NOMO-1 treated with DMSO at 0.1 percent for 48 hours (cell line): ENCODE measurements around the gene CDK17.
"Not testable (repeated sequence)": the region's sequence is repeated elsewhere in the genome, so short reads cannot be mapped to it uniquely, and the experiment has no call there.

Experiments used
- DNase-seq: peaks from one replicate; lab custom pipeline; 2025; ENCODE audit not compliant: unreplicated experiment; lab: John Stamatoyannopoulos, UW

The CDK17 gene

DNA sequence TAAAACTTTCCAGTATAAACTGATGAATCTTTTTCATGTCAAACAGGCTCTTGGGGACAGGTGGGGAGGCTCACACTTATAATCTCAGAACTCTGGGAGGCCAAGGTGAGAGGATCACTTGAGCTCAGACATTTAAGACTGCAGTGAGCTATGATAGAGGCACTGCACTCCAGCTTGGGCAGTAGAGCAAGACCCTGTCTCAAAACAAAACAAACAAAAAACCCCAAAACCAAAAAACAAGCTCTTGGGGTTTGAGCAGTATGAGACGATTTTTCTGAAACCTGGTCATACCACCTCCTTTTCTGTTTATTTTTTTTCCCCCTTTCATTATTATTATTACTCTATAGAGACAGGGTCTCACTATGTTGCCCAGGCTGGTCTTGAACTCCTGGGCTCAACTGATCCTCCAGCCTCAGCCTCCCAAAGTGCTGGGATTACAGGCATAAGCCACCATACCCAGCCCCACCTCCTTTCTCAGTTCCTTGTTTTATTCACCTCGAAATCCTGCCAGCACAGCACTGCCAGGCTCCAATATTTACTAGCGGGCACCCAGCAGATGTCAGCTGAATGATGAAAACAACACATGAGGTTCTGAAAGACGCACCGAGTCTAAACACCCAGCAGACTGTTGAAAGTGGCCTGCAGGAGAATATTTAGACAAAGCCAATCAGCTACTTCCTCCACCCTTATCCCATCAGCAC, 19.5 kb upstream of the CDK17 start:
- DNase-seq, result no peak

DNA sequence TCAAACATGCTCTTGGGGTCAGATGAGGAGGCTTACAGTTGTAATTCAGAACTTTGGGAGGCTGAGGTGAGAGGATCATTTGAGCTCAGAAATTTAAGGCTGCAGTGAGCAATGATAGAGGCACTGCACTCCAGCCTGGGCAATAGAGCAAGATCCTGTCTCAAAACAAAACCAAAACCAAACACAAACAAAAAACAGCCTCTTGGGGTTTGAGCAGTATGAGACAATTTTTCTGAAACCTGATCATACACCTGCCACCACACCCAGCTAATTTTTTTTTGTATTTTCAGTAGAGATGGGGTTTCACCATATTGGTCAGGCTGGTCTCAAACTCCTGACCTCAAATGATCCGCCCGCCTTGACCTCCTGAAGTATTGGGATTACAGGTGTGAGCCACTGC, 17.4 kb upstream of the CDK17 start:
- not testable (repeated sequence) for DNase-seq

DNA sequence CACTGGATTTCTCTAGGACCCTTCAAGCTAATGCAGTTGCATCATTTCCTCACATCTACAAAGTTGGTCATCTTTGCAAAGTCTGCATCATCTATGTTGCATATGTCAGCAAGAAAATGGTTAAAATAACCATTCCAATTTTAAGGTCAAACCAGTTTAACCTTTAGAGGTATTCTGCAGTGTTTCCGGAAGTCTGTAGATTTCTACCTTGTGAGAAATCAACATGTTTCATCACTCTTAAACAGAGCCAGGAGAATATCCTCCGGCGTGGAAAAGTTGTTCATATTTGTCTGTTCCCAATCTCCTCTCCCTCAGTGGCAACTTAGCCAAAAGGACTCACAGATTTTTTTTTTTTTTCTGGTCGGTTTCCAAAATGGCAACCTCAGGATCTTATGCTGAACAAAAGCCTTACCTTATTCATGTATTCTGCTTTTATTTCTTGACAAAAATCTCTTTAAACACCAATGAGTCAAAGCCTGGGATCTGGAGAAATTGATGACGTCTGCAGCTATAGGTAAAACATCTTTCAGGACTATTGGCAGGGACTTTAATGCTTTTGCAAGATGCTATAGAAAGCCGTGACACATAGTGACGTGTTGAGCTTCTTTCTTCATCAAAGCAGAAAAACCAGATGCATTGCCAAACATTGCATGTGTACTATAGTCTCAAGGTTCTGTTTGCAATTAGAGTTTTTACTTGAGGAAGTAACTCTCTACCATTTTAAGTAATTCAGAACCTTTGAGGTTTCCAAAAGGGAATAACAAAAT, 16.0 kb upstream of the CDK17 start:
- peak; percentile 69 for DNase-seq

DNA sequence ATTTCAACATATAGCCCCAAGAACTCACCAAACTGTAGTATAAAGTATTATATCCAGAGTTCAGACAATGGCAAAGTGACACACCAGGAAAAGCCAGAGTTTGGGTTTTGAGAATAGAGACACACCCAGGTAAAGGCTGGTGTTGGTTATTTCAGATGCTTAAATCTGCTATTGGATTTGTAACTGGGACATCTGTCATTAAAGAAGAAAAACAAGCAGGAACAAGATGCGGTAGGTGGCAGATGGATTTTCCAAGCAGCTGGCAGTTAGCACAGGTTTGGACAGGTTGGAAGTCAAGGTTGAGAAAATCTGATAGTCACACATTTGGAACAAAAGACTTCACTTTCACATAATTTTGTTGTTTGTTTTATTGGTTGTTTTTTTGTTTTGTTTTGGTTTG, 14.4 kb upstream of the CDK17 start:
- no peak for DNase-seq

DNA sequence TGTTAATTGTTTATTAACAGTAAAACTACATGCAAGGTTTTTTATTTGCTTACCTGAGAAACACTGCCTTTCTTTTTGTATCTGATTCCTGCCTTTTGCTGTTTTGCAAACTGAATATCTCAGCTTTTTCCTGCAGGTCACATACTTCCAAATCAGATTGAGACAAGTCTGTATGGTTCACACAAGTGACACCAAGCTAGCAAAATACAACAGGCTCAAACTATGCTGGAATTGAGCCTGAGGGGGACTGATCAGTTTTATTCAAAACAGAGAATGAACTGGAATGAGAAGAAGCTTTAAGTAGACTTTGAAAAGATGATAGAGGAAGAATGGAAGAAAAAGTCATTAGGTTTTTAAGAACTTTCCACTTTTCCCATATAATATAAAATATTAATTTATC, 12.2 kb upstream of the CDK17 start:
- no peak for DNase-seq

DNA sequence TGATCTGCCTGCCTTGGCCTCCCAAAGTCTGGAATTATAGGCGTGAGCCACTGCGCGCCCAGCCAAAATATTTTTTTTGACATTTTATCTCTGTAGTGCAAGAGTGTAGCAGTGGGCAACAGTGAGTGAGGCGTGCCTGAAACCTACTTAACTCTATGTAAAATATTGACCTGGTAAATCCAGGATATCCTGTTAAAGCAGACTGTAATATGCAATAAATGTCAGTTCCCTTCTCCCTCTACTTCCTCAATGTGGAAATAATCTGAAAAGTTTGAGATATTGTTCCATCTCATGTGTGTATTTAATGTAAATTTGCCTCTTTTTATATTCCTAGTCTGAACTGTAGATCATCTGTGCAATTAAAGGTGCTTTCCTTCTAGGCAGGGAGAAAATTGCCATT, 9.5 kb upstream of the CDK17 start:
- DNase-seq, result peak; percentile 49

DNA sequence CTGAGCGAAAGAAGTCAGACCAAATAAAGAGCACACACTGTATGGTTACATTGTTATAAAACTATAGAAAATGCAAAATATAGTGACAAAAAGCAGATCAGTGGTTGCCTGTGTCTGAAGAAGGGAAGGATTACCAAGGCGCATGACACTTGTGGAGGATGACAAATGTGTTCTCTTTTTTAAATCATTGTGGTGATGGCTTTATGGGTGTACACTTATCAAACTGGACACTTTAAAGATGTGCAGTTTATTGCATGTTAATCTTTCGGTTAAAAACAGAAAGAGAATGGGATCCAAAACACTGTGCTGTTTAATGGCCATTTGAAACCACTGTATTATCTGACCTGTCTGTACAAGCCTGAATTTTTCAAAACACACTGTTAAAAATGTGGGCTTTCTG, 8.8 kb upstream of the CDK17 start:
- DNase-seq, result no peak

DNA sequence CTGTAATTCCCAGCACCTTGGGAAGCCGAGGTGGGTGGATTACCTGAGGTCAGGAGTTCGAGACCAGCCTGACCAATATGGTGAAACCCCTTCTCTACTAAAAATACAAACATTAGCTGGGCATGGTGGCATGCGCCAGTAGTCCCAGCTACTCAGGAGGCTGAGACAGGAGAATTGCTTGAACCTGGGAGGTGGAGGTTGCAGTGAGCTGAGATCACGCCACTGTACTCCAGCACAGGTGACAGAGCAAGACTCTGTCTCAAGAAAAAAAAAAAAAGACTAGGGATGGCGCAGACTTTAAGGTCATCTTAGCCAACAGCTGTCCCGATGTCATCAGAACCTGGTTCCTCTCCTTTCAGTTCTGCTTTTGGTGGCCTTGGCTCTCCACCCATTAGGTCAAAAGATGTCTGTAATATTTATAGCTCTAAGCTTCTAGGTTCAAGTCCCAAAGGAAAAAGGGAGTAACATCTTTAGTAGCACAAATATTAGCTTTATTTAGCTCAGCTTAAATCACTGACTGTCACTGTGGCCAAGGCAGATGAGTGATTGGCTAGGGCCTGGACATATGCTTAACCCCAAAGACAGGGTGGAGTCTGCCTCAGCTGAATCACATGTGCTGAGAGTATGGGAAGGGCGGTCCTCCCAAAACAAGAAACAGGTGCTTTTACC, 7.3 kb upstream of the CDK17 start:
- peak; percentile 92 for DNase-seq

DNA sequence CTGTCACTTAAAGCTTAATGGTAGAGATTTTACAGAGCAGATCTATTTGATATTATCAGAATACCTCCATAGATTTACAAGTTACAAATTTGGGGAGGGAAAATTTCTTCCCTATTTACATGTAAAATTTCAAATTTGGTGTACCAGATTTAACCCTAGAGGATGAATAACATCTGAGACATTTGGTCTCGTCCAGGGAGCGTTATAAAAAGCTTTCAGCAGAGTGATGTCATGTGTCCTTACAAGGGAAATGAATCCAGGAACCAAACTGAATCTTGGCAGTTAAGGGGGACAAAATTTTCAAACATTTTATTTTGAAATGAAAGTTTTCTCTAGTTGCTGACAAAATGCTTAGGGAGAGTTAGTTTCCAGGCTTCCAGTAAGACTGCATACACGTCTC, 4.5 kb upstream of the CDK17 start:
- DNase-seq, result peak; percentile 3

DNA sequence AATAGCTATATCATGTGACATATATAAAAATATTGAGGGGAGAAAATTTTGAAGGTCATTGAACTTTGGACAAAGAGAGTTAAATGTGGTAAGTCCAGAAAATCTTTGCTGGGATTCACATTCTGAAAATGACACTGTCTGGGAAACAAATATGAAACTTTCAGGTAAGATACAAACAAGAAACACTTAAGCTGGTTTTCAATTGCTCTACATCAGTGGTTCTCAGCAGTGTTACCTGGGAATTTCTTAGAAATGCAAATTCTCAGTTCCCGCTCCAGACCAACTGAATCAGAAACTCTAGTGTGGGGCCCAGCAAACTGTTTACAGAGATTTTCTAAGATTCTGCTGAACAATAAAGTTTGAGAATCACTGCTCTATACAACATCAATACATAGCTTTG, 3.6 kb upstream of the CDK17 start:
- no peak for DNase-seq

DNA sequence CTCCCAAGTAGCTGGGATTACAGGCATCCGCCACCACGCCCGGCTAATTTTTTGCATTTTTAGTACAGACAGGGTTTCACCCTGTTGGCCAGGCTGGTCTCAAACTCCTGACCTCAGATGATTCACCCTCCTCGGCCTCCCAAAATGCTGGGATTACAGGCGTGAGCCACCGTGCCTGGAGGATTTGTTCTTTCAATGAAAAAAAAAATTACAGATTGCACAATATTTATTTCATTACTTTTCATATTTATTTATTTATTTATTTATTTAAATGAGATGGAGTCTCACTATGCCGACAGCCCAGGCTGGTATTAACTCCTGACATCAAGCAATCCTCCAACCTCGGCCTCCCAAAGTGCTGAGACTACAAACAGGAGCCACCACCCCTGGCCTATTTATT, 2.3 kb upstream of the CDK17 start:
- DNase-seq, result not testable (repeated sequence)

DNA sequence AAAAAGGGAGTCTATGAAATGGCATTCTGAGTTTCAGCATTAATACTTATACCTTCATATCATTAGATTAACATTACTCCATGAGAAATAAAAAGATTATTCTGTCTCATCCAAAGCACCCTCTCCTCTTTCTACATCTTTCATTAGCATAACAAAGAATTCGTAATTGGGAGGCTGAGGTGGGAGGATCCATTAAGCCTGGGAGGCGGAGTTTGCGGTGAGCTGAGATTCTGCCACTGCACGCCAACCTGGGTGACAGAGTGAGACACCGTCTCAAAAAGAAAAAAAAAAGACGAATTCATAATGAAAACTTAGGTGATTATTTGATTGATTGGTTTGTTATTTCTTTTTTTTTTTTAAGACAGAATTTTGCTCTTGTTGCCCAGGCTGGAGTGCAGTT, 1.8 kb upstream of the CDK17 start:
- DNase-seq, result no peak

DNA sequence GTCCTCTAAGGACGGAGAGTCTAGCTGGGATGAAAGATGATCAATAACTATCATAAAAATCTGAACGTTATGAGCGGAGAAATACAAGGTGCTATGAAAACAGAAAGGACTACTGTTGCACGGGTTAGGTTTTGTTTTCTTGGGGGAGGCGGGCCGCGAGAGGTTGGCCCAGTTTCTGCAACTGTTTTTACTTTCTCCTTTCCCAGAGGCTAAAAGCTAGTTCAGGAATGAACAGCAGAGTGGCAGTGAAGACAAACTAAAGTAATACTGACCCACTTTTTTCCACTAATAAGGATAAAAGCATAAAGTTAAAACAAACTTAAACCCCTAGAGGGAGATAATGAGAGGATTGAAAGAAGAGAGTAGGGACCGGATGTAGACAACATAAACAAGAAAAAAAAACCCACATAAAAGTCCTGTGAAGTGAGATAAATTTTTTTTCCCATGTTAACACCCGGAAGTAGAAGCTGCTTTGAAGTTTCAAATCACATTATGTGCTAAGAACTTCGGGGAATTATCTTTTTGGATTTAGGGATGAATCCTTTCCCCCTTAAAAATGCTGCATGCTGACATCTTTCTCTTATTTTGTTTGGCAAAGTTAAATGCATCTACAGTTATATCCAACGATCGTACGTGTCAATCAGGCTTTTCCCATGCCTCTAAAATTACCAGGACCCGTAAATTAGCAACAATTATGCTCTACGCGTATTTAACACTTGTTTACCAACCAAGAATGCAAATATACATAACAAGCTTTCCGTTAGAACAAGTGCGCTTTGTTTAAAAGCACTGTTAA, 1.0 kb upstream of the CDK17 start:
- DNase-seq, result peak; percentile 67

DNA sequence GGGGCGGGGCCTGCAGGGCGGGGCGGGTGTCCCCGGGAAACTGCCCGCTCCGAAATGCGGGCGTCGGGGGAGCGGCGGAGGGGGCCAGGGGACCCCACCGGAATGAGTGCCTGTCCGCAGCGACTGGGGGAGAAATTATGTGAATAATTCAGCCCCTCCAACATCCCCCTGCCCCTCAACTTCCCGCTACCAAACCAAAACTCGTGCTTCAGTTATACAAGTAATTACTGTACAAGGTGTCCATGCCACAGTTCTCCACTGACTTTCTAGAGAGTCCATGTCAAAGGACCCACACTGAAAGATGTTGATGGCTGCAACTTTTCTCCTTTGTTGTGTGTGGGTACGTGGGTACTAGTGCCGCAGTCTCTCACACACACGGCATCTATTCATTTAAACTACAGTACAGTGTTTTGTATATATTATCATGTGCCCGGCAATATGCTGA, 414 bp upstream of the CDK17 start:
- DNase-seq, result peak; percentile 13

DNA sequence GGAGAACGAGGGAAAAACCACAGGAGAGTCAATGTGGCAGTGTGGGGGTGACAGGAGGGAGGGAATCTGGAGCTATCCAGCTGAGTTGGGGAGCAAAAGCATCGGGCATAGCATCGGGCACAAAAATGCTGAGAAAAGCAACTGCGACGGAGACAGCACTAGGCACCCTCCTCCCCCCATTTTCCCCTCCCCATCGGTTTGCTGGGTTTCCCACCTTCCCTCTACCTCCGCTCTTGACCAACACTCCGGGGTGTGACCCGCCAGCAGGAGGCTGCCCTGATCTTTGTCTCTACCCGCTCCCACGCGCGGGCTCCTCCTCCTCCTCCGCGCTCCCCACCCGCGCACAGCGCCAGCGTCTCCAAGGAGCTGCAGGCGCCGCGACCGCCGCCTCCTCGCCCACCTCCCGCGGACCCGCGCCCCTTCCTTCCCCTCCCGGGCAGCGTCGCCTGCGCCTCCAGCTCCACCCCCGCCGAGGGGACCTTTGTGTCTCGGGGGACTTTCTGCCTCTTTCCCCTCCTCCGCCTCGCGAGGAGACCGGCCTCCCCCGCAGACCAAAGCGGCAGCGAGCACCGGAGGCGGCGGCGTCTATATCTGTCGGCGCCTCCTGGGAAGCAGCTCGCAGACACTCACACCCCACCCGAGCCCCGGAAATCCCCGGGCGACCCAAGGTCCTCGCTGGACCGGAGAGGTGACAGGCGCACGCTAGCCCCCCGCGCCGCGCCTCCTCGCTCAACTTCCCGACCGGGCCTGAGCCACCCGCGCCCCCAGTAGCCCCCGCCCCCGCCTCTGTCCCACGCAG, 920 bp downstream of the CDK17 start:
- DNase-seq, result peak; percentile 51

DNA sequence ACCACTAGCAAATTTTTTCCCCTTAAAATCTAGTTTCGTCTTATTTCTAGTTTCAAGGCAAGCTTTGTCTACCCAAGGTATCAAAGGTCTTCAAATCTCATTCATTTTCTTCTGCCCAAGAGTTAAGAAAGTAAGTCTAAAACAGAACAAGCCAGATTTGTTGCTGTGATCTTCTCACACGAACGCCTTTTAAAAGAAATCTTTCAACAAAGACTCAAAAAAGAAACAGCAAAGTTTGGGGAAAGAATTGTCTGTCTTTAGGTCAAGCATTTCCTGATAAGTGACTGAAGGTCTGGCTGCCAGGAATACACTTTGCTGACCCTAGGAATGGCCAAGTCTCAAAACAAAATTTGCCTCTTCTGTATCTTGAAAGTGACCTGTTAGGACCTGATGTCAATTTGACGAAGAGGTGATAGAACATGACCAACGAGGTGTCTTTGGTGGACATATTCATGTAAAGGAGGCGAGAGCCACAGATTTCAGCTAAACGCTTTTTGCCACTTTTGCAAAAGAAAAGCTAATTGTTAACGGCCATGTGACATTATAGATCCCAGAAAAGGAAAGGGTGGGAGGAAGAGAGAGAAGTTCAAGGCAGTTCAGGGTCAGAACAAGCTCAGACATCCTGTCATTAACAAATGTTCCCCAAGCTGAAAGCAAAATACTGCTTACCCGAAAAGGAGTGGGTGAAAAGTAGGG, 1.7 kb downstream of the CDK17 start:
- no peak for DNase-seq

DNA sequence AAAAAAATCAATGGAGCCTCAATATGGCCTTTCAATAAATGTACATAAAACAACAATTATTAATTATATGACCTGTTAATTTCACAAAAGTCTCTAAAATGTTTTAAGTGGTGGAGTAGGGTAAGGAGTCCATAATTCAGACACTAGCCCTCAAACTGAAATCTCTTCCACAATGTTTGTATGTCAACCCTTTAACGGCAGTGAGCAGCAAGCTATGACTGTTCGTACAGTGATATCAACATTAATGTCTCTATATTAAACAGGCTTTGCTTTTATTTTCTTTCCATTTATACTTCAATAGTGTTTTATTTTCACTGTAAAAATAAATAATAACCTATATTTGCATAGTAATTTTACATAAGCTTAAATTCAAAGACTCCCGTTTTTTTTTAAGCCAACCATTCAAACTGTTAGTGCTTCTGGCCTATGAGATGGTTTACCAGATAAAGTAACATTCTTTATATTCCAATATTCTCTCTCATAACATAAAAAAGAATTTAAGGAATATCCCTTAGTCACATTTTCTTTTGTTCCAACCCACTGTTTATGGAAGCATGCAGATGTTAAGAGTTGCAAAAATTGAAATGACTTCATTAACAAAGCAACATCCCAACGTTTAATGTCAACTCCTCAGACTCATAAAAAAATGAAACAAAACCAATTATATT, 2.3 kb downstream of the CDK17 start:
- no peak for DNase-seq

DNA sequence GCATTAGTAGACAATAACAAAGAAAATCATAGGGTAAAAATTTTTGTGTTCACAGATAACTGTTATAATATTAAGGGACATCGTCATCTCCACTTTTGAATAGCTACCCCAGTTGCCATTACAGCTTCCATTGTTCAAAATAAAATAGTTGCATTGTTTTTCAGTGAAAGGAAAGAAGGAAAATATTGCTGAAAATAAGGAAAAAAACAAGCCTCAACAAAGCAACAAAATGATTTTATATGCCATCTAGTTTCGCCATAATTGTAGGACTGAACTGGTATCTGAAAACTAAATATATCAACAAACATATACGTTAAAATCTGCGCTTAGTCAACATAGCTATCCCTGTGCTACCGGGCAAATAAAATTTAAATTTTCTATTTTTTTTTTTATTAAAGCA, 3.3 kb downstream of the CDK17 start:
- no peak for DNase-seq

DNA sequence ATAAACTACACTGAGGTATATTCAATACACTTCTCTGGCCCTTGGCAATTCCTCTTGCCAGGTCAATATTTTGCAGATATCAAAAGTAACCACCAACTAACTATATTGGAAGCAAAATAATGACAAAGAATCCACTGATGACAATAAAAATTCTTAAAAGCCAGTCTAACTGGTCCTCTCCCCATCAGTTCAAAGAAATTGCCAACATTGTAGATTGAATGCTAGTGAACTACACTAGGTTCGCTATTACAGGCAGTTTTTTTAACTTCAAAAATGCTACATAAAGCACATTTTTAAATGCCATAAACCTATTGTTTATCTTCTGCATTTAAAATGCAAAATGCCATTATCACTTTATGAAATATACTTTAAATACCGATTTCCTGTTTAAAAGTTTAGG, 4.0 kb downstream of the CDK17 start:
- DNase-seq, result no peak
